Measurements from ENCODE around the gene PRKAG2. TPM values are rescaled to one million over a fixed set of nuclear protein-coding genes. Genes with fewer than 3 reads are reported as not detected.

The PRKAG2 gene
- total and polyA plus RNA-seq, 2 of the 13 experiments (the other 11 are each of a cell fraction or from before 2014, with no cell fraction given), result 0.90 to 1.3 TPM

DNA sequence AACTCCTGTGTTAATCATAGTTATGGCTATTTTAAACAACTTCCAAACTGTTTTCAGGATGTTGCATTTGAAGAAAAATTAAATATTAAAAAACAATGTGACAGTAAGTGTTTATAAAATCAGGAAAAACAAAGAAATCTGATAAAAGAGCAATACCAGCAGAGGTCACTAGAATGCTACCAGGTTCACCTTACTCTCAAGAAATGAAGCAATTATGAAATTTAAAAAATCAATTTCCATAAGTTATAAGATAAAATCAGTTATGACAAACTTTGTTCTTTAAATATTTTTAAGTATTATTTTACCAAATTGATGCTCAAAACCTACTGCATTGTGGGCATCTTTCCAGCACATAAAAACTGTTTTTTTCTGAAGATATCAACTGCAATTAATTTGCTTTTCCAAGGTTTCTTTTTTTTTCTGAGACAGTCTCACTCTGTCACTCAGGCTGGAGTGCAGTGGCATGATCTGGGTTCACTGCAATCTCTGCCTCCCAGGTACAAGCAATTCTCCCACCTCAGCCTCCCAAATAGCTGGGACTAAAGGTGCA, 306.5 kb downstream of the PRKAG2 start:
- Histone ChIP-seq H2AFZ (ENCODE audit: low read length) (no peak overlapping the region), H3K4me2 (ENCODE audit: low read depth, low read length) (no peak overlapping the region), H3K9me3 (ENCODE audit: low read length) (no peaks in the 10 kb centered on the region), H3K27ac (ENCODE audit: extremely low read length, insufficient read depth, low read length) (no peak overlapping the region), H3K36me3 (replicated peaks in 1 of 2; ENCODE audit: control insufficient read depth in 1 of 2, insufficient read depth in 2 of 2, low read length in 2 of 2) (no peaks in the 10 kb centered on the region), H3K4me3 (replicated peaks in 1 of 3; ENCODE audit: insufficient read depth in 1 of 3, low read depth in 2 of 3, low read length in 3 of 3) (no peak overlapping the region), H3K27me3 (ENCODE audit: control insufficient read depth in 1 of 2, insufficient read depth in 2 of 2, low read length in 2 of 2) (no peaks in the 10 kb centered on the region), H3K4me1 (ENCODE audit: insufficient read depth, low read length) (no peaks in the 10 kb centered on the region), H3K79me2 (ENCODE audit: insufficient read depth, low read length) (no peaks in the 10 kb centered on the region), H4K20me1 (ENCODE audit: insufficient read depth, low read length) (no peaks in the 10 kb centered on the region), H3K9ac (ENCODE audit: insufficient read depth, low read depth, low read length) (no peak overlapping the region)
- FAIRE-seq (no peak), ATAC-seq (no peak), DNase-seq (ENCODE audit: low spot score) (no peak)
- CTCF ChIA-PET (ENCODE audit: low intra/inter-chr PET ratio, low total read pairs), result interaction anchor here (2.4 kb wide), 1 partner anchor 189 kb away, joined by 14 read pairs; no protein-coding TSS in a partner anchor
- BruUV-seq (replicated peaks), result no TSS peak
- TF ChIP-seq STAG1 (CRISPR knock-in tag; IDR thresholded peaks at IDR 0.05) (peak; percentile 53), ZNF670 (CRISPR knock-in tag; IDR thresholded peaks at IDR 0.05; ENCODE audit: borderline replicate concordance) (no peak), ZKSCAN8 (CRISPR knock-in tag; IDR thresholded peaks at IDR 0.05; ENCODE audit: borderline replicate concordance) (no peak), ZNF101 (CRISPR knock-in tag; IDR thresholded peaks at IDR 0.05; ENCODE audit: borderline replicate concordance, low read depth) (no peak), SMAD1 (CRISPR knock-in tag; IDR thresholded peaks at IDR 0.05; ENCODE audit: borderline replicate concordance, low read depth) (no peak), KDM5B (CRISPR knock-in tag; IDR thresholded peaks at IDR 0.05; ENCODE audit: borderline replicate concordance) (no peak), FOXJ3 (CRISPR knock-in tag; IDR thresholded peaks at IDR 0.05; ENCODE audit: borderline replicate concordance) (no peak), PAWR (CRISPR knock-in tag; IDR thresholded peaks at IDR 0.05; ENCODE audit: borderline replicate concordance) (no peak), FOSL1 (CRISPR knock-in tag; IDR thresholded peaks at IDR 0.05; ENCODE audit: borderline replicate concordance) (no peak), ZNF124 (CRISPR knock-in tag; IDR thresholded peaks at IDR 0.05) (no peak)
- TF ChIP-seq, protein P1, sequence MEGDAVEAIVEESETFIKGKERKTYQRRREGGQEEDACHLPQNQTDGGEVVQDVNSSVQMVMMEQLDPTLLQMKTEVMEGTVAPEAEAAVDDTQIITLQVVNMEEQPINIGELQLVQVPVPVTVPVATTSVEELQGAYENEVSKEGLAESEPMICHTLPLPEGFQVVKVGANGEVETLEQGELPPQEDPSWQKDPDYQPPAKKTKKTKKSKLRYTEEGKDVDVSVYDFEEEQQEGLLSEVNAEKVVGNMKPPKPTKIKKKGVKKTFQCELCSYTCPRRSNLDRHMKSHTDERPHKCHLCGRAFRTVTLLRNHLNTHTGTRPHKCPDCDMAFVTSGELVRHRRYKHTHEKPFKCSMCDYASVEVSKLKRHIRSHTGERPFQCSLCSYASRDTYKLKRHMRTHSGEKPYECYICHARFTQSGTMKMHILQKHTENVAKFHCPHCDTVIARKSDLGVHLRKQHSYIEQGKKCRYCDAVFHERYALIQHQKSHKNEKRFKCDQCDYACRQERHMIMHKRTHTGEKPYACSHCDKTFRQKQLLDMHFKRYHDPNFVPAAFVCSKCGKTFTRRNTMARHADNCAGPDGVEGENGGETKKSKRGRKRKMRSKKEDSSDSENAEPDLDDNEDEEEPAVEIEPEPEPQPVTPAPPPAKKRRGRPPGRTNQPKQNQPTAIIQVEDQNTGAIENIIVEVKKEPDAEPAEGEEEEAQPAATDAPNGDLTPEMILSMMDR (CRISPR knock-in tag; IDR thresholded peaks at IDR 0.05), result 0 out of 2 replicates have a peak, but pooled peaks have one; percentile 26
- TF ChIP-seq, protein P2, sequence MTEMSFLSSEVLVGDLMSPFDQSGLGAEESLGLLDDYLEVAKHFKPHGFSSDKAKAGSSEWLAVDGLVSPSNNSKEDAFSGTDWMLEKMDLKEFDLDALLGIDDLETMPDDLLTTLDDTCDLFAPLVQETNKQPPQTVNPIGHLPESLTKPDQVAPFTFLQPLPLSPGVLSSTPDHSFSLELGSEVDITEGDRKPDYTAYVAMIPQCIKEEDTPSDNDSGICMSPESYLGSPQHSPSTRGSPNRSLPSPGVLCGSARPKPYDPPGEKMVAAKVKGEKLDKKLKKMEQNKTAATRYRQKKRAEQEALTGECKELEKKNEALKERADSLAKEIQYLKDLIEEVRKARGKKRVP (CRISPR knock-in tag; IDR thresholded peaks at IDR 0.05), result no peak
- TF ChIP-seq, protein P3, sequence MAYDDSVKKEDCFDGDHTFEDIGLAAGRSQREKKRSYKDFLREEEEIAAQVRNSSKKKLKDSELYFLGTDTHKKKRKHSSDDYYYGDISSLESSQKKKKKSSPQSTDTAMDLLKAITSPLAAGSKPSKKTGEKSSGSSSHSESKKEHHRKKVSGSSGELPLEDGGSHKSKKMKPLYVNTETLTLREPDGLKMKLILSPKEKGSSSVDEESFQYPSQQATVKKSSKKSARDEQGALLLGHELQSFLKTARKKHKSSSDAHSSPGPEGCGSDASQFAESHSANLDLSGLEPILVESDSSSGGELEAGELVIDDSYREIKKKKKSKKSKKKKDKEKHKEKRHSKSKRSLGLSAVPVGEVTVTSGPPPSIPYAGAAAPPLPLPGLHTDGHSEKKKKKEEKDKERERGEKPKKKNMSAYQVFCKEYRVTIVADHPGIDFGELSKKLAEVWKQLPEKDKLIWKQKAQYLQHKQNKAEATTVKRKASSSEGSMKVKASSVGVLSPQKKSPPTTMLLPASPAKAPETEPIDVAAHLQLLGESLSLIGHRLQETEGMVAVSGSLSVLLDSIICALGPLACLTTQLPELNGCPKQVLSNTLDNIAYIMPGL (CRISPR knock-in tag; IDR thresholded peaks at IDR 0.05; ENCODE audit: borderline replicate concordance in 1 of 2, low read depth in 1 of 2), result no peak
- TF ChIP-seq, protein P4, sequence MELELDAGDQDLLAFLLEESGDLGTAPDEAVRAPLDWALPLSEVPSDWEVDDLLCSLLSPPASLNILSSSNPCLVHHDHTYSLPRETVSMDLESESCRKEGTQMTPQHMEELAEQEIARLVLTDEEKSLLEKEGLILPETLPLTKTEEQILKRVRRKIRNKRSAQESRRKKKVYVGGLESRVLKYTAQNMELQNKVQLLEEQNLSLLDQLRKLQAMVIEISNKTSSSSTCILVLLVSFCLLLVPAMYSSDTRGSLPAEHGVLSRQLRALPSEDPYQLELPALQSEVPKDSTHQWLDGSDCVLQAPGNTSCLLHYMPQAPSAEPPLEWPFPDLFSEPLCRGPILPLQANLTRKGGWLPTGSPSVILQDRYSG (CRISPR knock-in tag; IDR thresholded peaks at IDR 0.05), result no peak
- in situ Hi-C loops (cut with HindIII; ENCODE audit: extremely low pct_ligation_motif_present, low pct_unique_long_range_greater_than_20kb), result no loop called here
- intact Hi-C loops (cut with micrococcal nuclease; ENCODE audit: unreplicated experiment), result loop anchor here (2.0 to 5.0 kb wide), 2 partner anchors 137 to 188 kb away; no protein-coding TSS in a partner anchor
- POLR2A ChIA-PET, result no interaction called here
